Mesenteric fat pad (tissue), 1 donor: ENCODE data around the gene C5orf63. TPM values are rescaled to one million over a fixed set of nuclear protein-coding genes. Genes with fewer than 3 reads are reported as not detected.
"Not testable (repeated sequence)": the region's sequence is repeated elsewhere in the genome, so short reads cannot be mapped to it uniquely, and the experiment has no call there.

Source experiments
- DNase-seq: peaks from one replicate; pipeline ENCODE4 v3.0.0-alpha.2; 2020; ENCODE audit warnings: low spot score
- total RNA-seq: library from RNA; stranded (reverse); fragmentation: NEBNext Ultra II Directional; extraction: Animal tissue kit (Norgen Biotek cat#: 25700); gene quantifications from one replicate; pipeline ENCODE4 v1.2.1, GENCODE V29; 2021
- donor health status: DM: yes; HTN: yes; CAD: no.

The C5orf63 gene
- total RNA-seq, 1 donor from 2014 or later = 5.4 TPM

DNA sequence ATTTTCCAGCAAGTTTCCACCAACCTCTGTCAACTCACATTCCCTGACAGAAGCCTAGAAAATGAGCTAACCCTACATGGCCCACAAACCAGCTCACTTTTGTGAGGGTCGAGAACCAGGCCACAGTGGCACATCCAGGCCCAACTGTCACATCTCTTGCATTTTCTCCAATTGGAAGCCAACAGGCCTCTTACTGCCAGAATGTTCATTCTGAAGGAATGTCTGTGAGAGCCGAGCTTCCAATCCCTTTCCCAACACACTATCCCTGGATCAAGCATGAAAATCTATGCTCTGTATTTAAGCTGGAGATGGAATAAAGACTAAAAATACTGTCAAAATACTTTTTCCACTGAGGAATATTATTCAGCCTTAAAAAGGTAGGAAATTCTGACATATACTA, 62.9 kb downstream of the C5orf63 start:
- DNase-seq = no peak

GRCh38 chr5:127009784-127010183, 63.5 kb downstream of the C5orf63 start:
- DNase-seq = no peak

GRCh38 chr5:127008300-127008975, 64.9 kb downstream of the C5orf63 start:
- no peak for DNase-seq

DNA sequence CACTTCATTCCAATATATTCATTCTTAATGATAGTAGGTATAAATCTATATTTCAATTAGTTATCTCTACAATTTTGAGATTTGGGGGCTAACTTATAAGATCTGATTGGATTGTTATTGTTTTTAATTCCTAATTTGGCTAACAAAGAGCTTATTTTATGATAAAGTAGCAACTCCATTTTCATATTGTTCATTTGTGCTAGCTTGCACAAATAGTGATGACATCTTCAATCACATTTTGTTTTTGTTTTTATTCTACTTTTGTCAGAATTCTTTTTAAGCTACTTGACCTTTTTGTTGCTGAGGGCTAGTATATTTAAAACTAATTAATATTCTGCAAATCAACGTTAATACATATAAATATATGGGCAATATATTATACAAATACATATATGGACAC, 65.8 kb downstream of the C5orf63 start:
- no peak for DNase-seq

- DNase-seq = no peak
These were observed 66.6 kb downstream of the C5orf63 start for GRCh38 chr5:127006744-127007143.

DNA sequence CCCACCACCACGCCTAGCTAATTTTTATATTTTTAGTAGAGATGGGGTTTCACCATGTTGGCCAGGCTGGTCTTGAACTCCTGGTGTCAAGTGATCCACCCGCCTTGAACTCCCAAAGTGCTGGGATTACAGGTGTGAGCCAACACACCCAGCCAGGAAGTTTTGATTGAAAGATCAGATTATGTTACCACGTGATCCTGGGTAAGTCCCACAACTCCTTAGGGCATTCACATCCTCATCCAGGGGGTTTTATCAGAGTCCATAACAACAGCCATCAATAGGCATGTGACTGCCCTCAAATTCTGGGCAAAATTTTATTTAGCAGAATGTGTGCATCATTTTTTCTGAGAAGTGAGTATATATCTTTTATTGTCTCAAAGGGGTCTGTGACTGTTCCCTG, 68.0 kb downstream of the C5orf63 start:
- DNase-seq = not testable (repeated sequence)

DNA sequence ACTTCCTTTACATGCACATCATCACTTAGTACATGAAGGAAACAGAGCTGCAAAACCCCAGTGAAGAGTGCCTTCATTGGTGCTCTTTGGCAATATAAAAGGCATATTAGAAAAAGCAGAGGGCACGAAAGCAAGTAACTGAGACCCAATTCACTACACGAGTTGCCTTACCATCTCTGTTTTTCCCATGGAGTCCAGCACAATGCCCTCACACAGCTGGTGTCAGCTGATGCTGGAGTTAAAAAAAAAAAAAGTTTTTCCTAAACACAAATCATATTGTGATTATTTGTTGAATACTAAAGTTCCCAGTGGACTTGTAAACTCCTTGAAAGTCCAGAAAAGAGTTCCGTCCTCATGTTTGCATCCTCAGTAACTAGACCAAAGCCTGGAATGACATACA, 68.6 kb downstream of the C5orf63 start:
- DNase-seq = no peak

- DNase-seq = no peak
These were observed 69.4 kb downstream of the C5orf63 start for GRCh38 chr5:127003798-127004495.

DNA sequence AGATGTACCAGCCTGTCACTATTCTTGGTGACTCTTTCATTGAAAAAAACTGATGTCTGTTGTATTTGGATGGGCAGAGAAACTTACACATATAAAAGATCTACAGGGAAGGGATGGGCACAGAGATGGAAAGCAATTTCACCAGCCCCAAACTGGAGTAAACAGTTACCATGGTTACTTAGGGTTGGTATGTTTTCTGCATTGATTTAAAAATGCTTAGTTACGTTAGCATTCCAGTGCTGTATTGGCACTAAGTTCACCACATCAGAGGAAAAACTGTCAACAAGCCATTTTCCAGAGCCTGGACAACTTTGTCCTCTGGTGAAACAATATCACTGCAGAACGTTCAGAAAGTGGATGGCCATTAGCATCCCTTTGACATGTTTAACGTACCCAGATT, 70.9 kb downstream of the C5orf63 start:
- DNase-seq = no peak

GRCh38 chr5:127001621-127002296, 71.5 kb downstream of the C5orf63 start:
- DNase-seq = no peak

Other genes with a start within 250 kb of the C5orf63 start
- 44.7 TPM for gene MARCHF3, start 42.9 kb downstream of the C5orf63 start, total RNA-seq
- 0.58 TPM for gene MEGF10, start 217.3 kb upstream of the C5orf63 start, total RNA-seq